Stimulated activated CD4-positive, alpha-beta T cell treated with anti-CD3 and anti-CD28 coated beads, Interleukin-15, amount 100 ng/mL, for 48 hours (primary cell): Measurements from ENCODE around the gene DDX39A.
"Not testable (repeated sequence)": the region's sequence is repeated elsewhere in the genome, so short reads cannot be mapped to it uniquely, and the experiment has no call there.

Experiments
- DNase-seq, 2 donors: peaks; one replicate each; pipeline ENCODE4 v3.0.0-alpha.2; 2020; ENCODE audit warnings: low read depth in 2 of 2

The DDX39A gene

DNA sequence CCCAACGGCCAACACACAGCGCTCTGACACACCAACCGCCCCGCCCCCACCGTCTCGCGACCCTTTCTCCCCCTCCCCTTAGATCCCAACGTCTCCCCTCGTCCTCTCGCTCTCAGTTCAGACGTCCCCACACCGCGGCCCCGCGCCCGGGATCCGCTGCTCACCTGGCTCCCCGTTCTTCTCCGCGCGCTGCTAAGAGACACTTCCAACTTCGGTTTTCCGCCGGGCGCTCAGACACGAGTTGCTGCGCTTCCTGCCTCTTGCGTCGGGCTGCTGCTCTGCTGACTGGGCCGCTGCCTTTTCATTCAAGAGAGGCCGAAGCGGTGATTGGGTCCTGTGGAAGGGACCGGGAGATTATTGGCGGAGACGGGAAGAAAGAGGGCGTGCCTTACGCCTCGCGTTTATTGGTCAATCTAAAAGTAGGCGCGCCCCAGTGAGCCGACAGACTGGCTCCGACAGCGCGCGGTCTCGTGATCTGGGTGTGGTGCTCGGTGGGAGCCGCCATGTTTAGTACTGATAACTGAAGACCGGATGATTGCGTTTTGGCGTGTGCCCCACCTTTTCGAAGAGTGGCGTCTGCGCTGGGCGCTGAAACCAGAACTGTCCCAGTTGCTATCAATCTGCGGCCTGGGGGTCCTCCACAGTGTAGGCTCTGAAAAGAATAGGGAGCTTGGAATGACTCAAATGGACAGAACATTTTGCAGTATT is at the start of gene DDX39A:
Gene DDX39A, minus strand, starts transcription at position 236 of the 708 bp plus-strand sequence. CDS start 6,121 bp downstream, outside the sequence.
- DNase-seq, result peak; percentile 94 to 97

DNA sequence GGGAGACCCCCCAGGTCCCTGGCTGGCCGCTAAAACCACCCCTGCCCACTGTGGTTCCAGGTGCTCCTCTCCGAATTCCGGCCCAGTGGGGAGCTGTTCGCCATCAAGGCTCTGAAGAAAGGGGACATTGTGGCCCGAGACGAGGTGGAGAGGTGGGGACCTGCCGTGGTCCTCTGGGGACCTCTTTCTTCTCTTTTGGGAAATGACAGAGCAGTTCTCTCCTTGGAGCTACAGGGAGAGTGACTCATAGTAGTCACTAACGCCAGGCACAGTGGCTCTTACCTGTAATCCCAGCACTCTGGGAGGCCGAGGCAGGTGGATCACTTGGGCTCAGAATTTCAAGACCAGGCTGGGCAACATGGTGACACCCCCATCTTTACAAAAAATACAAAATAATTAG is 48.7 kb upstream of the DDX39A start:
- DNase-seq, result no peak

DNA sequence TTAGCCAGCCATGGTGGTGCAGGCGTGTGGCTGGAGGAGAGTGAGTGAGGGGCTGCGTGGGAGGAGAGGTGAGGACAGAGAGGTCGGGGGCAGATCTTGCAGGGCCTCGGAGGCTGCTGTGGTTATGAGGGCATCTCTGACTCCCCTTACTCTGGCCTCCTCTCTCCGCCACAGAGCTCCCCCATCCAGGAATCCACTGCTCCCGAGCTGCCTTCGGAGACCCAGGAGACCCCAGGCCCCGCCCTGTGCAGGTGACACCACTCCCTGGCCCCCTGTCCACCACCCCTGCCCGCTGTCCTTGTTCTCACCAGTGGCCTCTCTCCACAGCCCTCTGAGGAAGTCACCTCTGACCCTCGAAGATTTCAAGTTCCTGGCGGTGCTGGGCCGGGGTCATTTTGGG is 48.2 kb upstream of the DDX39A start:
- no peak for DNase-seq

DNA sequence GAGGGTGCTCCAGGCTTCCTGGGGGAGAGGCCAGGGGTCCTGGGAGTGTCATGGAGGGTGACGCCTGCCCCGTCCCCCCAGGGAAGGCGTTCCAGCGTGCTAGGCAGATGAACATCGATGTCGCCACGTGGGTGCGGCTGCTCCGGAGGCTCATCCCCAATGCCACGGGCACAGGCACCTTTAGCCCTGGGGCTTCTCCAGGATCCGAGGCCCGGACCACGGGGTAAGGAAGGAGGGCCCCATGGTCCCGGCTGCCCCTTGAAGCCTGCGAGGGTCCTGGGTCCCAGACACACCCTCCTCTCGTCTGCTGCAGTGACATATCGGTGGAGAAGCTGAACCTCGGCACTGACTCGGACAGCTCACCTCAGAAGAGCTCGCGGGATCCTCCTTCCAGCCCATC is 44.6 kb upstream of the DDX39A start:
- no peak for DNase-seq

DNA sequence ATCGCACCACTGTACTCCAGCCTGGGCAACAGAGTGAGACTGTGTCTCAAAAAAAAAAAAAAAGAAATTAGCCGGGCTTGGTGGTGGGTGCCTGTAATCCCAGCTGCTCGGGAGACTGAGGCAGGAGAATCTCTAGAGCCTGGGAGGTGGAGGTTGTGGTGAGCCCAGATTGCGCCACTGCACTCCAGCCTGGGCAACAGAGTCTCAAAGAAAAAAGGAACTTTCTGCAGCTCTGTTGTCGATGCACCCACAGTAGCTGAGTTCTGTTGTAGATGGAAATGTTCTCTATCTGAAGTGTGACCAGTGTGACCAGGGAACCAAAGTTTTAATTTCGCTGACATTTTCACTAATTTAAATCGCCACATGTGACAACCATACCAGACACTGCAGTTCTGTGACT is 43.3 kb upstream of the DDX39A start:
- not testable (repeated sequence) for DNase-seq

DNA sequence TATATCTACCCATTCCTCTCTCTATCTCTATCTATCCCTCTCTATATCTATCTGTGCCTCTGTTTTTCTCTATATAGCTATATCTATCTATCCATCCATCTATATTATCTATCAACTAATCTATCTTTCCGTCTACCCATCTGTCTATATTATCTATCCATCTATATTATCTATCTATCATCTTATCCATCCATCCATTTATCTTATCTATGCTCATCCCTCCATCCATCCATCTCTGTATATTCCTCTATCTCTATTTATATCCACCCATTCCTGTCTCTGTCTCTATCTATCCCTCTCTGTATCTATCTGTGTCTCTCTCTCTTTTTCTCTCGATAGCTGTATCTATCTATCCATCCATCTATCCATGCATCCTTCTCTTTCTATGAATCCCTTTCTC is 41.8 kb upstream of the DDX39A start:
- no peak for DNase-seq

DNA sequence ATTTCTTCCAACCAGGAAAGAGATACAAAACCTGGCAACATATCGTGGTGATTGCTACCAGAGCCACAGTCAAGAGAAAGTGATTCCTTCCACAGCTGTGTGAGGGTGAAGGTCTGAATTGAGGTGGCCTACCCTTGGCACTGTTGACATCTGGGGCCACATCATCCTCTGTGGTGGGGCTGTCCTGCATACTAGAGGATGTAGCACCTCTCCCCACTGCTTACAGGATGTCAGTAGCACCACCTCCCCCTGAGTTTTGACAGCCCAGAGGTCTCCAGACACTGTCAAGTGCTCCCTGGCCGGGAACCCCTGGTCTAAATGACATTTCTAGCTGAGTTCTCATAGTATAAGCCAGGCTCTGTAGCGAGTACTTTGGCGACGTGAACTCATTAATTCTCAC is 40.6 kb upstream of the DDX39A start:
- DNase-seq, result no peak

DNA sequence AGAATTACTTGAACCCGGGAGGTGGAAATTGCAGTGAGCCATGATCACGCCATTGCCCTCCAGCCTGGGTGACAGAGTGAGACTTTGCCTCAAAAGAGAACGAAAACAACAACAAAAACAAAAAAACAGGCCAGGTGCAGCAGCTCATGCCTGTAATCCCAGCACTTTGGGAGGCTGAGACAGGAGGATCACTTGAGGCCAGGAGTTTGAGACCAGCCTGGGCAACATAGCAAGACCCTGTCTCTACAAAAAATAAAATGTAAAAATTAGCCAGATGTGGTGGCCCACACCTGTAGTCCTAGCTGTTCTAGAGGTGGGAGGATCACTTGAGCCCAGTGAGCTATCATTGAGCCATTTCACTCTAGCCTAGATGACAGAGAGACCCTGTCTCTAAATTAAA is 33.2 kb upstream of the DDX39A start:
- not testable (repeated sequence) for DNase-seq

DNA sequence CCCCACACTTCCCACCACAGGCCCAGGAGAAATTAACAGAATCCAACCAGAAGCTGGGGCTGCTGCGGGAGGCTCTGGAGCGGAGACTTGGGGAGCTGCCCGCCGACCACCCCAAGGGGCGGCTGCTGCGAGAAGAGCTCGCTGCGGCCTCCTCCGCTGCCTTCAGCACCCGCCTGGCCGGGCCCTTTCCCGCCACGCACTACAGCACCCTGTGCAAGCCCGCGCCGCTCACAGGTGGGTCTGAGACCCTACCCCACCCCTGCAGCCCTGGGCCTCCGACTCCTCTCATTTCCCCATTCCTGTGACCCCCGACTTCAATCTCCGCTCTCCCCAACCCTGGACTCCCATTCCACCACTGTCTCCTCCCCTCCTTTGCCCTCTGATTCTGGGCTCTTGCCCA is 31.7 kb upstream of the DDX39A start:
- no peak for DNase-seq

DNA sequence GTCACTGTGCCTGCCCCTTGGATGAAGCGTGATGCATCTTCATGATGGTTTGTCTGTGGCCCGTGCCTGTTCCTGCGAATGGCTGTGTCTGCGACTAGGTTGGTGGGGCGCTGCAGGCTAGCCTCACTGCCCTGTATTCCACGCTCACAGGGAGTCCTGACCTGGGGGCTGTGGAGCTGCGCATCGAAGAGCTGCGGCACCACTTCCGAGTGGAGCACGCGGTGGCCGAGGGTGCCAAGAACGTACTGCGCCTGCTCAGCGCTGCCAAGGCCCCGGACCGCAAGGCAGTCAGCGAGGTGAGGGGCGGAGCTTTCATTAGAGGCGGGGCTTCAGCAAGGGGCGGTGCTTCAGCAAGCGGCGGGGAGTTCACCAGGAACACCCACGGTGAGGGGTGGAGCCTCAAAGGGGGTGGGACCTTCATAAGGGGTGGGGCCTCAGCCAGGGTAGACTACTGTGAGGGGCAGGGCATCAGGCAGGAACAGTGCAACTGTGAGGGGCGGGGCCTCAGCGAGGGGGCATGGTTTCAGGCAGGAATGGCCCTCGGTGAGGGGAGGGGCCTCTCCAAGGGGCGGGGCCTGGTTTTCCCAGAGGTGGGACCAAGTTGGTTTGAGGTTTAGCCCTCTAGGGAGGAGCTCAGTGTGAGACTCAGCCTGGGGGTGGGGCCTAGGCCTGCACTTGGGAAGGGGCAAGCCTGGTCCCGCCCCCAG is 31.2 kb upstream of the DDX39A start:
- DNase-seq, result peak; percentile 77 to 78

DNA sequence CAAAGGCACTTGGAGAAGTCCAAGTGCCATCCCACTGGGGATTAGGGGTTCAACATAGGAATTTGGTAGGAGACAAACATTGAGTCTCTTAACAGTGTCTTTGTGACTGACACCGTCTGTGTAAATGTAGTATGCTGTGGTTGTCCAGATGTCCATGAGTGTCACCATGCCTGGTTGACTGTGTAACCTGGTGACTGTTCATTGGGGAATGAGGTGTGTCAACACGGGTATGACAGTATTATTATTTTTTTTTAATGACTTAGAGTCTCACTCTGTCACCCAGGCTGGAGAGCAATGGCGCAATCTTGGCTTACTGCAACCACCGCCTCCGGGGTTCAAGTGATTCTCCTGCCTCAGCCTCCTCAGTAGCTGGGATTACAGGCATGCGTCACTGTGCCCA is 30.2 kb upstream of the DDX39A start:
- no peak for DNase-seq

DNA sequence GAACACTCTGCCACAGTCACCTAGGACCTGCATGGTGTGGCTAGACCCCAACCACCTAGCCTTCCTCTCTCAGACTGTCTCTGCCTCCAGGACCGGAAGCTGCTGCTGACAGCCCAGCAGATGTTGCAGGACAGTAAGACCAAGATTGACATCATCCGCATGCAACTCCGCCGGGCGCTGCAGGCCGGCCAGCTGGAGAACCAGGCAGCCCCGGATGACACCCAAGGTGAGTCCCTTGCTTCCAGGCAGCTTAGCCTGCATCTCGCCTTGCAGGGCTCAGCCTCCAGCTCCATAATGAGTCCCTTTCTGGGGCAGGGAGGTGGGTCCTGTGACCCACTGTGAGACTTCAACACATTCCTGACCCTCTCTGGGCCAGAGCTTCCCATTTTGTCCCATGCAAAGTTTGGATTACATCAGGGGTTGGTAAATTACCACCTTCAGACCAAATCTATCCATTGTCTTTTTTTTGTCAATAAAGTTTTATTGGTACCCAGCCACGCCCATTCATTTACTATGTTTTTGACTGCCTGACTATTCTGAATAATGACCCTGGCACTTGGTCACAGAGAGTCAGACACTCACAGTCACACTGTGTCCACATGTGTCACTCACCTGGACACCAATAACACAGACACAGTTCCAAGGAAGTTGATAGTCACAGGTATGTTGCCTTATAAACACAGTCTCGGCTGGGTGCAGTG is 27.3 kb upstream of the DDX39A start:
- no peak for DNase-seq

DNA sequence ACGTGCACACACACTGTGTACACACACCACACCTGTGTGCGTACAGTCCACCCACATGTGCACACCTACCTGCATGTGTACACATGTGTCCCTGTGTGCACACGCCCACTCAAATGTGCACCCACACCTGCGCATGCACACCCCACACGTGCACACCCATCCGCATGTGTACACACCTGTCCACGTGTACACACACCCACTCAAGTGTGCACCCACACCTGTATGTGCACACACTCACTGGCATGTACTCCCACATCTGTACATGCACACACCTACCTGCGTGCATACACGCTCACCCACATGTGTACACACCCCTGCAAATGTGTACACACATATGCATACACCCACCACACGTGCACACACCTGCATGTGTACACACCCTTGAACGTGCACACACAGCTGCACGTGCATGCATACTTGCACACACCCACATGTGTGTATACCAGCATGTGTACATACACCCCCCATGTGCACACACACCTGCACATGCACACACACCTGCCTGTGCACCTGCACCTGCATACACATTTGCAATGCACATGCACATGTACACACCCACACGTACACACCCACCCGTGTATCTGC is 24.6 kb upstream of the DDX39A start:
- DNase-seq, result no peak

DNA sequence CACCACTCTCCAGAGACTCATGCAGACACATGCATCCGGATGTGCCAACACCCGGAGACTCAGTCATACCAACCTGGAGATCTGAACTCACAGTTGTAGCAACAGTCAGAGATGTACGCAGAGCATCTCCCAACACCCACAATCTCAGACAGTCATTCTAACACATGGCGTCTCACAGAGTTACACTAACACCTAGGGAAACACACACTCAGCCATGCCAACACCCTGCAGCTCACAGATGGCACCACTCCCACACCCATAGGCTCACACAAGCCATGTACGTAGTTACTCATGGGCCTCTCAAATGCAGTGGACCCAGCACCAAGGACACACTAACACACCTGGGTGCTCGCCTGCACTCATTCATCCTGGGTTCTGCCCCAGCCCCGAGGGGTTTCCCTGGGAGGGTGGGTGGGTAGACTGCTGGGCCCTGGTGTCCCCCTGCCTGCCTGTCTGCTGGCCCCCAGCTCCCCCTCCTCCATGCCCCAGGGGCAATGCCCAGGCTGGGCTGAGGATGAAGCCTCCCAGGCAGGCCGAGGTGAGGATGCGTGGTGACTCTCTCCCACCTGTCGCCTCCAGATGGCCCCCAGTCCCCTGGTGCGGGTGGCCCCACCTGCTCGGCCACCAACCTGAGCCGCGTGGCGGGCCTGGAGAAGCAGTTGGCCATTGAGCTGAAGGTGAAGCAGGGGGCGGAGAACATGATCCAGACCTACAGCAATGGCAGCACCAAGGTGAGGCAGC is 23.9 kb upstream of the DDX39A start:
- no peak for DNase-seq

DNA sequence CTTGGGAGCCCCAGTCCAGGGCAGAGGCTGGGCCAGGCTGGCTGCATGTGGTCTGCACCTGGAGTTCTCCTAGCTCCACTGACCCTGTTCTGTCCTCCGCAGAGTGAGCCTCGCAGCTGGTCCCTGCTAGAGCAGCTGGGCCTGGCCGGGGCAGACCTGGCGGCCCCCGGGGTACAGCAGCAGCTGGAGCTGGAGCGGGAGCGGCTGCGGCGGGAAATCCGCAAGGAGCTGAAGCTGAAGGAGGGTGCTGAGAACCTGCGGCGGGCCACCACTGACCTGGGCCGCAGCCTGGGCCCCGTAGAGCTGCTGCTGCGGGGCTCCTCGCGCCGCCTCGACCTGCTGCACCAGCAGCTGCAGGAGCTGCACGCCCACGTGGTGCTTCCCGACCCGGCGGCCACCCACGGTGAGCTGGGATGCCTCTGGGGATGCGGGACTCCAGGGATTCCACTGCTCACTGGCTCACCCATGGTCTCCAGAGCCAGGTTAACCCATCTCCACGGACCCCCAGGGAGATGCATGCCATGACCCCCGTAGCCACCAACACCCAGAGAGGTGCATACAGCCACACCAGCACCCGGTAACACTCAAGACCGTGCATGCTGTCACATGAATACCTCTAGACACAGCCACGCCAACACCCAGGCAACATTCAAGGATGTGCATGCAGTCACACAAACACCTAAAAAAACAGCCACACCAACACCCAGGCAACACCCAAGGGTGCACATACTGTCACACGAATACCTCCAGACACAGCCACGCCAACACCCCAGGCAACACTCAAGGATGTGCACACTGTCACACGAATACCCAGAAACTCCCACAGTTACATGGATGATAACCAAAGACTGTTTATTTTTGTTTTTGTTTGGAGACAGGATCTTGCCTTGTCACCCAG is 22.1 kb upstream of the DDX39A start:
- no peak for DNase-seq

DNA sequence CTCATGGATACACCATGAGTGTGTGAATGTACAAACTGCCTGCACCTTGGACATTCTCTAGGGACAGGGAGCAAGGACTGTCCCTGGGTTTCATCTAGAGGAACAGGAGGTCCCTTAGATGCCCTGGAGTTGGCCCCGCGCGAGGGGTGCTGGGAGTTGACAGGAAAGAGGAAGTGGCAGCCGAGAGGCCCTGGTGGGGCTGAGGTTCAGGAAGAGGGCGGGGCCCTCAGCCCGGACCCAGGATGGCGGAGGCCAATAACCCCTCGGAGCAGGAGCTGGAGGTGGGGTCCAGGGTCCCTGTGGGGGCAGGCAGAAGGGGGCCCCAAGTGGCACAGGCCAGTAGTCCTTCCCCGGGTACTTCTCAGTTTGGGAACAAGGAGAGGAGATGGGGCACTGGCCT is 20.9 kb upstream of the DDX39A start:
- peak; percentile 60 to 72 for DNase-seq

DNA sequence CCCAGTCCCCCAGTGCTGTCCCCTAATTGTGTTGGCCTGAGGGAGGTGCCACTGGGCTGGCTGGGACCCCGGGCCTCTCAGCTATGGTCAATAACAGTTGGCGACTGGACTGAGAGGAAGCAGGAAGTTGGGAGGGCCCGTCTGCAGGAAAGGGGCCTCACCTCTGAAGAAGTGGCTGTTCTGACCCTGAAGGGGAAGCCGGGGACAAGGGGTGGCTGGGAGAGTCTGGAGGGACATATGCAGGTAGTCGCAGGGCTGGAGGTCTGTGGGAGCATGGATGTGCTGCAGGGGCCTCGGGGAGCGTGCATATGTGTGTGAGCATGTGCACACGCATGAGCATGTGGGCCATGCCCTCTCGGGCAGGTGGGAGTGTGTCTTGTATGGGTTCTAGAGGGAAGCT is 19.9 kb upstream of the DDX39A start:
- no peak for DNase-seq

DNA sequence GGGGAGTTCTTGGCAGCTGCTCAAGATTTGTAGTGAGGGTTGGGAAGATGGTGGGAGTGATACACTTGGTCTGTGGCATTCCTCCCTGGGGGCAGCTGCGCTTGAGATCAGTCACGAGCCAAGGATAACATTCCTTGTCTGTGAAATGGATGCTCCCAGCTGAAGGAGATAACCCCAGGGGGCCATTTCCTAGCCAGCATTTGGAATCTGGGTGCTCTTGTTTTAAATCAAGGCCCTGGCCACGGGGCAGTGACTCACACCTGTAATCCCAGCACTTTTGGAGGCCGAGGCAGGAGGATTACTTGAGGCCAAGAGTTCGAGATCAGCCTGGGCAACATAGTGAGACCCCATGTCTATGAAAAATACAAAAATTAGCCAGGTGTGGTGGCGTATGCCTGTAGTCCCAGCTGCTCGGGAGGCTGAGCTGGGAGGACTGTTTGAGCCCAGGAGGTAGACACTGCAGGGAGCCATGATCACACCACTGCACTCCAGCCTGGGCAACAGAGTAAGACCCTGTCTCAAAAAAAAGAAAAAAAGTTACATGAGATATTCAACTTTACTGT is 18.5 kb upstream of the DDX39A start:
- no peak for DNase-seq

DNA sequence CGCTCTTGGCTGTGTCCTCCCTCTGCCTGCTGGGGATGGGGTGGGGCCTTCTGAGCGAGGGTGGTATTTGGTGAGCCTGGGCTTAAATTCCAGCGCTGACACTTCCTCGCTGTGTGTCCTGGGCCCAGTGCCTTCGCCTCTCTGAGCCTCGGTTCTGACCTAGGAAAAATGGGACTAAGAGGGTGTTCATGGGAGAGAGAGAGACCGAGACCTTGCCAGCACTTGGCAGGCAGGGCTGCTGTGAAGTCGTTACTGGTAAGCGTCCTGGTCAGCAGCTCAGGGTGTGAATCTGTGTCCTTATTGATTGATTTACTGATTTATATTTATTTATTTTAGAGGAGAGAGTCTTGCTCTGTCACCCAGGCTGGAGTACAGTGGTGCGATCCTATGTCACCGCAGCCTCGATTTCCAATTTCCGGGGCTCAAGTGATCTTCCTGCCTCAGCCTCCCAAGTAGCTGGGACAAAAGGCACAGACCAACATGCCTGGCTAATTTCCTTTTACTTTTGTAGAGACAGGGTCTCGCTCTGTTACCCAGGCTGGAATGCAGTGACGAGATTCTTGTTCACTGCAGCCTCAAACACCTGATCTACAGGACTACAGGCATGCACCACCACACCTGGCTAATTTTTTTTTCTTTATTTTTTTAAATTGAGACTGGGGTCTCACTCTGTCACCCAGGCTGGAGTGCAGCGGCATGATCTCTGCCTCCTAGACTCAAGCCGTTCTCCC is 16.3 kb upstream of the DDX39A start:
- DNase-seq, result no peak
